SH-SY5Y (cell line): ENCODE data around the gene POF1B.

ENCODE experiments used
- GATA2 ChIP-seq: IDR thresholded peaks from 2 replicates; pipeline ENCODE4 v1.6.1; 2011; ENCODE audit warnings: mild to moderate bottlenecking, low read depth, low read length
- GATA3 ChIP-seq: IDR thresholded peaks from 2 replicates; pipeline ENCODE4 v1.6.1; 2011; ENCODE audit warnings: low read depth, mild to moderate bottlenecking, low read length, moderate library complexity

The POF1B gene, protein sequence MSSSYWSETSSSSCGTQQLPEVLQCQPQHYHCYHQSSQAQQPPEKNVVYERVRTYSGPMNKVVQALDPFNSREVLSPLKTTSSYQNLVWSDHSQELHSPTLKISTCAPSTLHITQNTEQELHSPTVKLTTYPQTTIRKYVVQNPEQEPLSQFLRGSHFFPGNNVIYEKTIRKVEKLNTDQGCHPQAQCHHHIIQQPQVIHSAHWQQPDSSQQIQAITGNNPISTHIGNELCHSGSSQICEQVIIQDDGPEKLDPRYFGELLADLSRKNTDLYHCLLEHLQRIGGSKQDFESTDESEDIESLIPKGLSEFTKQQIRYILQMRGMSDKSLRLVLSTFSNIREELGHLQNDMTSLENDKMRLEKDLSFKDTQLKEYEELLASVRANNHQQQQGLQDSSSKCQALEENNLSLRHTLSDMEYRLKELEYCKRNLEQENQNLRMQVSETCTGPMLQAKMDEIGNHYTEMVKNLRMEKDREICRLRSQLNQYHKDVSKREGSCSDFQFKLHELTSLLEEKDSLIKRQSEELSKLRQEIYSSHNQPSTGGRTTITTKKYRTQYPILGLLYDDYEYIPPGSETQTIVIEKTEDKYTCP

DNA sequence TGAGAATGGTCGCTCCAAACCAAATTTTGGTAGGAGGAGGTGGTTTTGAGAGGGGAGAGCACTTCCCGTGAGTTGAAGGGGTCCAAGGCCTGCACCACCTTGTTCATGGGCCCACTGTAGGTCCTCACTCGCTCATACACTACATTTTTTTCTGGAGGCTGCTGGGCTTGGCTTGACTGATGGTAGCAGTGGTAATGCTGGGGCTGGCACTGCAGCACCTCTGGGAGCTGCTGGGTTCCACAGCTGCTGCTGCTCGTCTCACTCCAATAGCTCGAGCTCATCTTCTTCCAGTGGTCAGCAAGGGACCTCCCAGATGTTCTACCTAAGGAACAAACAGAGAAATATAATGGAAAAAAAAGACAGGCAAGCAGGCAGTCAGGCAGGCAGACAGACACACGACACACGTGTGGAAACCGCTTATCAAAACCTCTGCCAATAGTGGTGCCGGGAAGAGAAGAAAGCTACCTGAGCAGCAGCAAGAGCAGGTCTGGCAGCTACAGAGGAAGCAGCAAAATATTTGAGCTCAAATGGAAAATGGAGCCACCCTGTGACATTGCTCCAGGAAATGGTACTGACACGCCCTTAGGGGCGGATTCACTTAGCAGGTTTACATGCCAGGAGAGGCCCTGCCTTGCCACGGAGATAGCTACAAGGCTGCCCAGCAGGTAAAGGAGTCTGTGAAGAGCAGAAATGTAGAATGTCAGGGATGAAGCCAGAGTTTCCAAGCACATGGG is at the start of gene POF1B:
Gene POF1B (minus strand): TSS at position 492 of the 734 bp plus-strand sequence. CDS start 211 bp downstream, at position 281.
- no peak for TF ChIP-seq GATA3
- no peak for TF ChIP-seq GATA2

DNA sequence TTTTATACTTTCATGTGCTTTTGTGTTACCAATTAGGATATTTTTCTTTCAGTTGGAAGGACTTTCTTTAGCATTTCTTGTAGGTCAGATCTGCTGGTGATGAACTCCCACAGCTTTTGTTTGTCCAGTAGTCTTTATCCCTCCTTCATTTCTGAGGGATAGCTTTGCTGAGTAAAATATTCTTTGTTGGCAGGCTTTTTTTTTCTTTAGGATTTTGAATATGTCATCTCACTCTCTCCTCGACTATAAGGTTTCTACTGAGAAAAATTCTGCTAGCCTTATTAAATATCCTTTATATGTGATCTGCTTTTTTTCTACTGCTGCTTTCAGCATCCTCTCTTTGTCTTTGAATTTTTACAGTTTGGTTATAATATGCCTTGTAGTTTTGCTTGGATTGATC is 49.6 kb upstream of the POF1B start:
- TF ChIP-seq GATA3: no peak
- no peak for TF ChIP-seq GATA2

DNA sequence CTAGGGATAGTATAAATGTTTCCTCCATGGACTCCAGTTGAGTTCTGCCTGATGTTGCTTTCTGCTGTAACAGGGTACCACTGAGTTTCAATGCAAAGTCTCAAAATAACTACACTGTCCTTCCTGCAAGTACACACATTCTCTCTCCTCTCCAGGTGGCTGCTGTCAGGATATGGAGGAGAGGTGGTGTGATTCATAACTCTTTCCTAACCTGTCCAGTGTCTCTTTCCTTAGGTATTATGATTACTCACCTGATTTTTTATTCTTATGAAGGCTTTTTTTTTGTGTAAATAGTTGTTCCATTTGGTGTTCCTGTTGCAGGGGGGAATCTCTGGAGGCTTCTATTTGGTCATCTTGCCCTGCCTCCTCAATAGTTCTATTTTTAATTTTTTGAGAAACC is 39.8 kb upstream of the POF1B start:
- TF ChIP-seq GATA3 (no peak), GATA2 (no peak)

DNA sequence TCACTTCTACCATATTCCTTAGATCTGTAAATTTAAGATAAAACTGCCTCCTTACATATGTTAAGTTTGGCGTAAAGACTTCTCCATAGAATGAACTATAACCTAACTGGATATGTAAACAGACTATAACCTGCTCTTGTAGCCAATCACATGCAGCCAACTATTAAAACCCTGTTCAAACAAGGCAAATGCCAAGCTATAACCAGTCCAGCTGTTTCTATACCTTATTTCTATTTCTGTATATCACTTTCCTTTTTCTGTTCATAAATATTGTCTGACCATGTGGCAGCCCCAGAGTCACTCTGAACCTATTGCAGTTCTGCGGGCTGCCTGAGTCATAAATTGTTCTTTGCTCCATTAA is 12.4 kb upstream of the POF1B start:
- TF ChIP-seq GATA3: no peak
- no peak for TF ChIP-seq GATA2

DNA sequence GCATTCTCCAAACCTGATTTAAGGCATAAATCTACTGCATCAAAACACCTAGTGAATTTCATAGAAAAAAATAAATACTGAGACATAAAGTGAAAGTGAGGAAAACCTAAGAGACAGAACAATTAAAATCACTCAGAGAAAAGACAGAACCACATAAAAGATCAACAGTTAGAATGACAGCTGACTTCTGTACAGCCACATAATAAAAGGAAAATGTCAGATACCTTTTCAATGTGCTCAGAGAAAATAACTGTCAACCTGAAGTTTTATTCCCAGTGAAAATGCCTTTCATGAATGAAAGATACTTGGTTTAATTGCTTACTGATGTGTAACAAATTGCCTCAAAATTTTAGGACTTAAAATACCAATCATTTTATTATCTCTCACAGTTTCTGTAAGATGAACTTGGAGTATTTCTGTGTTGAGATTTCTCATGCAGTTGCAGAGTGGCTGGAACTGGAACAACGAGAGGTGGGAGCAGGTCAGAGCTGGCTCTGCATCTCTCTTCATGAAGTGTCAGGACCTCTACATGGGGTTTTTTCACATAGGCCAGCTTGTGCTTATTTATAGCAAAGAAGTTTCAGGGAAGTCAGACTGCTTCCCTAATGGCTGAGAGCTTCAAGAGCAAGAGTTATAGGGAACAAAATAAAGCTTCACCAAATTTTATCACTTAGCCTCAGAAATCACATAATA is 11.9 kb upstream of the POF1B start:
- TF ChIP-seq GATA3 (no peak), GATA2 (no peak)

DNA sequence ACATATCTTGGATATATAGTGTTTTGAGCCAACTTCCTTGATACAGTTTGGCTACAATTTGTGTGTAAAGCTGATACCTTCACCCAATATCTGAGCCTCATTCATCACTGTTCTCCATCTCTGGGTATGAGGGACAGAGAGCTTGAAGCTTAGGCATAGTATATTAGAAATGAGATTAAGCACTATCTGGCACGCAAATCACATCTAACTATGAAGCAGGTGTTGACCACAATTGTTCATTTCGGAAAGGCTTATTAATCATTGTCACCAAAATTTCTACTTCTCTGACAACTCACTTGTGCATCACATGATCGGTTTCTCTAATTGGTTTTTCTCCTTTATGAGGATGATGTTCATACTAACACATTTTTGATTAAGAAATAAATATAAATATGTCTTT is 2.1 kb upstream of the POF1B start:
- TF ChIP-seq GATA2: no peak
- TF ChIP-seq GATA3: no peak

DNA sequence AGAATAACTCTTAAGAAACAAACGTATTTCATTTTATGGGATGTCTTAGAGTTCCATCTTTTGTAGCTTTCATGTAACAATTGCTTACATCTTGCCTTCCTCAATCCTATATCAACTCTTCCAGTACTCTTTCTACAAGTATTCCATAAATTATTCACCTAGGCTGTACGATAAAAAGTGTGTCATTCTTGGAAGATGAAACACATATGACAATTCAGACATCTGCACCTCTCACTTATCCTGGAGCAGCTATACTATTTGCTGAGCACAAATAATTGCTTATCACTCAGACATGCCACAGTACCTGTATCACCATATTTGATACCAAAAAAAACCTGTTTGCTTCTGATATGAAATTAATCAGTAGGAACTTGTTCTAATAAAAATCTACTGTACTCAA is 1.0 kb downstream of the POF1B start:
- TF ChIP-seq GATA3: no peak
- TF ChIP-seq GATA2: no peak

DNA sequence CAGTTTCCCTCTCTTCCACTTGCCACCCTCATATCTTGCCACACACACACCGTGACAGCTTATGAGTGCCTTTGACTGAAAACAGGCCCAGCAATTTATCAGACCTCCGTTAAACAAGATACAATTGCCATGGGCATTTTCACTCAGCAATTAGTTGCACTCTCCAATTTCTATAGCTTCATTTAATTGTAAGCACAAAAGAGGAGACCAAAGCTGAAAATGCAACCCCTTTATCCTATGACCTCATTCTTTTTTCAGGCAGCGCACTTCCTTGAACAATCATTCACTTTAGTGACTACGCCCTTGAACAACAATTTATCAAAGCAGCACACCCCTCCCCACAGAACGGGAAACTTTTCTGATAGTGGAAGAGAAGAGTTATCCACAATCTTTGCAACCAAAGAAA is 4.1 kb downstream of the POF1B start:
- no peak for TF ChIP-seq GATA2
- TF ChIP-seq GATA3: no peak

DNA sequence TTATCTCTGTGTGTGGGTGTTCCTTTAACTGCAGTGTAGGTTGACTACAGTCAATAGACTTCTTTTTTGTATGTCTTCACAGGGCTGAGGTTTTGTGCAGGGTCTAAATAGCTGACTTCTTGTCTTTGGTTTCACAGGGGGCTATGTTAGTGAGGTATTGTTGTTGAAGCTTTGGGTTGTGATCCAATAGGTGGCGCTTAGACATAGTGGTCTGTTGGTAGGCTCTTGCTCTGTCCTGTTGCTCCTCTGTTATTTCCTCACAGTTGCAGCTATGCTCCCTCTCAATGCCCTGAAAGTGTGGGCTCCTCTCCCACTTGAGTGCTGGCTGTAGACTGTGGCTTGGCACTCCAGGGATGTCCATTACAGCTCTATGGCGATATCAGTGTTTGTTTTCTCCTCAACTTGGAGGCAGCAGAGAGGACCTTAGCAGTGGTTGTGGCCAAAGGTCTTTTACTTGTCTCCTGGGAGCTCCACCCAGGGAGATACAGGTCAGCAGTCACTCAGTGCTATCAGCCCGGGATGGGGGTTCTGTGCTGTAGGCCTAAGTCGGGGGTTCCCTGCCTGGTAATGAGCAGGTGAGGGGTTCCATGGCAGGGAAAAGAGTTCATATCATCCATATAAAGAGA is 14.0 kb downstream of the POF1B start:
- TF ChIP-seq GATA3 (no peak), GATA2 (no peak)

DNA sequence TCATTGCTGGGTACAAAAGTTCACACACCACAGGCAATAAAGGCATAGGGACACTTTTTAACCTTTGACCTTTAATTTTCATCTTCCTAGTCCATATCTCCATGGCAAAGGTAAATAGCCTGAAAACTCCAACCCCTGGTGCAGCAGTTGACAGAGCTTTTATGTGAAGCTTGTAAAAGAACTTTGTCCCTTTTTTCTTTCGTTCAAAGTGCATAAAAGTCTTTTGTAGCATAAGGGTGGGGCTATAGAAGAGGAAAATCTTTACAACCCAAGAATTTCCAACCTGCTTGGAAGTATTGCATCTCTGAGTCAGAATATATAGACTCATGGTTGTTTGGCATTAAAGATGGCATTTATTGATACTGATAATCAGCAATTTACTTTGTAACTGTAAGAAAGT is 20.4 kb downstream of the POF1B start:
- TF ChIP-seq GATA2 (no peak), GATA3 (no peak)

DNA sequence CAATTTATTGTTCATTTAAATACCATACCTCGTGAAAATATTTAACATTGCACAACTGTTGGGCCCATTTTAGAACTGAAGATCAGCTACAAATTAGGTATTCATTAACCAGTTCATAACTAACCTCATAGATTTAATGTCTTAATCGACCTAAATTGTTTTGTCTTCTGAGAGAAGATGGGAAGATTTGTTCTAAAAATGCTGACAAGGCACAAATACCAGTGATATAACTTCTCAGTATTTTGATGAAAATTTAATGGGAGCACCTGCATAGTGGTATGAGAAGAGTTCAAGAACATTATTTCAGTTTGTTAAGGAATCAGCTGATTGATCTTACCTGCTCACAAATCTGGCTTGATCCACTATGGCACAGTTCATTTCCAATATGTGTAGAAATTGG is 33.9 kb downstream of the POF1B start:
- TF ChIP-seq GATA2 (no peak), GATA3 (no peak)

DNA sequence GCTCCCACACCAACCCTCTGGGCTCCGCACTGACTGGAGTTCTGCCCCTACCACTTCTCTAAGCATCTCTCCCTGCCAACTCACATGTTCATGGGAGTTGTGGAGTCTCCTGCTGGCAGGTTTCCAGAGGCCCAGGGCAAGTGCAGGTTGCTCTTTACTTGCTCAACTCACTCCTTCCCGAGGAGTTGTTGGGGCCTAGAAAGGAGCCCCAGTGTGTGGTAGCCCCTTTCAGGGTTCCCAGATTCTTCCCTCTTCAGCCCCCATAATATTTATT is 52.5 kb downstream of the POF1B start:
- TF ChIP-seq GATA3: no peak
- TF ChIP-seq GATA2: no peak

DNA sequence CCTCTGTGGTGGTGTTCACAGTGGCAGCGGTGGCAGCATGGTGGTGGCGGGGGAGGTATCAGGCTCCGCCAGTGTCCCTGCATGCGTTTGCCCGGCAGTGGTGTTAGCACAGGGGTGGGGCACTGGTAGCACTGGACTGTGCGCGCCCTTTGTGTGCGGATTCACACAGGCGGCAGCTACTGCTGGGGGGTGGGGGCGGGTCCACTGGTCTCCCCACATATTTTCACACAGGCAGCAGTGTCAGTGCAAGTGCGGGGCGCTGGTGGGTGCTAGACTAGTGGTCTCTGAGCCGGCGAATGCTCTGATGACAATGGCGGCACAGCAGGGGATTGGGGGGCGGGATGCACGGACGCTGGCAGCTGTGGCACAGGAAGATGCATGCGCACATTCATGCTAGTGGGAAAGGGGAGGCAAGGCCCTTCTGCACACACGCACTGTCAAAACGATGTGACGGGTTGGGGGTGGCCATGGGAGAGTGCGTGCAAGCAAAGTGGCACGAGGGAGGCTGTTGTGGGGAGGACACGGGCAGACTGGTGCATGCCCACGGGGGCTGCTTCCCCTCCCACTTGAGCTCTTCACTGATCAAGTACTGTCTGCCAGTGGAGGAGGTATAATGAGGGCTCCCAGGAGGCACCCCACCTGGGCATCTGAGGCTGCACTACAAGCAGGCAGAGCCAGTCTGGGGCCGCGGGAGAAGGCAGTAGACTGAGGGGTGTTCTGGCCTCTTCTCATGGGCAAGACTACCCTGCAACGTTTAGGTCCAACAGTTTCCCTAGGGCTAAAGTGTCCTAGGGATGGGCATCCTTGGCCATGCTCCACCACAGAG is 53.0 kb downstream of the POF1B start:
- no peak for TF ChIP-seq GATA2
- TF ChIP-seq GATA3: no peak

DNA sequence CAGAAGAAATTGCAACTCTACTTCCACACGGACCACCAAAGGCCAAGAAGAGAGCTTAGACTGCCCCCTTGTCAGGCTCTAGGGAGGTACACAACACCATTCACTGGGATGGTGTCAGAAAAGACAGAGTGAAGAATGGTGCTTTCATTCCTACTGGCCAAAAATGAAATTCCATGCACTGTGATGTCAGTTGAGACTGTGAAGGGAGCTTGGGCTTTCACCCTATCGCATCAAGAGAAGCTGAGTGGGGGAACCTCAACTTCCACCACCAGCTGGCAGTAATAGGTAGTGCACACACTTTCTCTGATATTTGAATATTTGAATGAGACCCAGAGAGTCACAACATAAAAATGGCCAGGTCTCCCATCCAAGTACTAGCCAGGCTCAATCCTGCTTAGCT is 69.7 kb downstream of the POF1B start:
- TF ChIP-seq GATA2 (no peak), GATA3 (no peak)
